Tibial nerve (tissue), 4 donors: ENCODE data around the gene UNC45B. TPM values are rescaled to one million over a fixed set of nuclear protein-coding genes. Genes with fewer than 3 reads are reported as not detected.
"Not testable (repeated sequence)": the region's sequence is repeated elsewhere in the genome, so short reads cannot be mapped to it uniquely, and the experiment has no call there.

Experiments
- DNase-seq, 2 donors: peaks; one replicate each; pipeline ENCODE4 v3.0.0-alpha.2; 2019; ENCODE audit warnings: low spot score in 2 of 2
- H3K27ac ChIP-seq, 4 donors: fragments of 200-600 bp; sonication (generic) in 3 of 4; one replicate each; pipeline ENCODE4 v1.5.1; 2017 to 2019; ENCODE audit warnings: mild to moderate bottlenecking in 1 of 4
- H3K27me3 ChIP-seq, 2 donors: fragments of 200-600 bp; sonication (generic) in 1 of 2; one replicate each; pipeline versions ENCODE4 v1.5.1 to v1.6.0; 2017 to 2019
- H3K36me3 ChIP-seq, 3 donors: fragments of 200-600 bp; sonication (generic); one replicate each; pipeline ENCODE4 v1.5.1; 2018 to 2019
- H3K4me1 ChIP-seq, 4 donors: fragments of 200-600 bp; sonication (generic) in 3 of 4; one replicate each; pipeline ENCODE4 v1.5.1; 2017 to 2019
- H3K4me3 ChIP-seq, 4 donors: fragments of 200-600 bp; sonication (generic) in 3 of 4; one replicate each; pipeline ENCODE4 v1.5.1; 2017 to 2019; ENCODE audit warnings: mild to moderate bottlenecking in 1 of 4, moderate library complexity in 1 of 4
- H3K9me3 ChIP-seq, 4 donors: fragments of 200-600 bp; sonication (generic) in 3 of 4; one replicate each; pipeline ENCODE4 v1.5.1; 2017 to 2019
- EP300 ChIP-seq, 2 donors: sonication (generic); formaldehyde crosslinking; IDR thresholded peaks; one replicate each; pipeline ENCODE4 v1.6.1; 2017; ENCODE audit warnings: antibody characterized with exemption in 2 of 2, mild to moderate bottlenecking in 1 of 2
- POLR2A ChIP-seq, 2 donors: fragments of 450-650 bp; IDR thresholded peaks; one replicate each; pipeline ENCODE4 v1.6.1; 2017; ENCODE audit warnings: antibody characterized with exemption in 2 of 2, mild to moderate bottlenecking in 2 of 2, moderate library complexity in 2 of 2
- WGBS, 2 donors: methylation state at CpG; one replicate each; pipeline ENCODE4 v1.1.5; 2018; 5-methylcytosine and 5-hydroxymethylcytosine counted together
- total RNA-seq, 4 donors: library from RNA; depleted of rRNA; stranded (reverse); fragments of >200 nt; gene quantifications; one replicate each; pipeline ENCODE4 v1.1.0, GENCODE V29; 2016
- TF ChIP-seq, protein P1 (sequence below), 5 experiments: fragments of 200-600 bp in 3 of 5; fragments of 450-650 bp in 2 of 5; sonication (generic) in 3 of 5; IDR thresholded peaks; one replicate each; pipeline ENCODE4 v1.5.1; 2016 to 2019; ENCODE audit warnings: antibody characterized with exemption in 5 of 5, mild to moderate bottlenecking in 3 of 5, moderate library complexity in 2 of 5

Gene UNC45B
- total RNA-seq, 4 donors from 2014 or later = not detected

DNA sequence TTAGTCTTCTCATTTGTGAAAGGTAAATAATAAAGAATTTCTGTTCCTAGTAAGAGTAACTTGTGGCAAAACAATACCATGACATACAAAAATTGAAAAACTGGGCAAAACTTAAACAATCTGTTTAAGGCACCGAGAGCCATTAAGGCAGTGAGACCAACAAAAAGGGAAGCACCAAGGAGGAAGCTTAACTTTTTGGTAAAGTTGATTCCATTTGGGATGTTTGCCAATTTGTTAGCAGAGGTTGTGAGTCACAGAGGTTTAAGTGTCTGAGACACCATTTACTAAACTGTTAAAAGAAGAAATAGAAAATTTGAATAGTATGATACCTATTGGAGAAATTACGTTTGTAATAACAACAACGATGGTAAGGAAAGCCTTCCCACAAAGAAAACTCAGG, 41.7 kb downstream of the UNC45B start:
- DNase-seq = no peak
- Histone ChIP-seq H3K4me3 (no peak overlapping the region), H3K9me3 (no peaks in the 10 kb centered on the region), H3K4me1 (no peaks in the 10 kb centered on the region), H3K27ac (no peak overlapping the region), H3K27me3 (no peaks in the 10 kb centered on the region), H3K36me3 (no peaks in the 10 kb centered on the region)
- WGBS, 2 donors = 74 to 75% methylated on average over 3 of the region's 3 CpGs
- TF ChIP-seq EP300 (IDR thresholded peaks at IDR 0.05) (no peak), POLR2A (IDR thresholded peaks at IDR 0.05) (no peak)
- TF ChIP-seq, protein P1, sequence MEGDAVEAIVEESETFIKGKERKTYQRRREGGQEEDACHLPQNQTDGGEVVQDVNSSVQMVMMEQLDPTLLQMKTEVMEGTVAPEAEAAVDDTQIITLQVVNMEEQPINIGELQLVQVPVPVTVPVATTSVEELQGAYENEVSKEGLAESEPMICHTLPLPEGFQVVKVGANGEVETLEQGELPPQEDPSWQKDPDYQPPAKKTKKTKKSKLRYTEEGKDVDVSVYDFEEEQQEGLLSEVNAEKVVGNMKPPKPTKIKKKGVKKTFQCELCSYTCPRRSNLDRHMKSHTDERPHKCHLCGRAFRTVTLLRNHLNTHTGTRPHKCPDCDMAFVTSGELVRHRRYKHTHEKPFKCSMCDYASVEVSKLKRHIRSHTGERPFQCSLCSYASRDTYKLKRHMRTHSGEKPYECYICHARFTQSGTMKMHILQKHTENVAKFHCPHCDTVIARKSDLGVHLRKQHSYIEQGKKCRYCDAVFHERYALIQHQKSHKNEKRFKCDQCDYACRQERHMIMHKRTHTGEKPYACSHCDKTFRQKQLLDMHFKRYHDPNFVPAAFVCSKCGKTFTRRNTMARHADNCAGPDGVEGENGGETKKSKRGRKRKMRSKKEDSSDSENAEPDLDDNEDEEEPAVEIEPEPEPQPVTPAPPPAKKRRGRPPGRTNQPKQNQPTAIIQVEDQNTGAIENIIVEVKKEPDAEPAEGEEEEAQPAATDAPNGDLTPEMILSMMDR (IDR thresholded peaks at IDR 0.05) = no peak

DNA sequence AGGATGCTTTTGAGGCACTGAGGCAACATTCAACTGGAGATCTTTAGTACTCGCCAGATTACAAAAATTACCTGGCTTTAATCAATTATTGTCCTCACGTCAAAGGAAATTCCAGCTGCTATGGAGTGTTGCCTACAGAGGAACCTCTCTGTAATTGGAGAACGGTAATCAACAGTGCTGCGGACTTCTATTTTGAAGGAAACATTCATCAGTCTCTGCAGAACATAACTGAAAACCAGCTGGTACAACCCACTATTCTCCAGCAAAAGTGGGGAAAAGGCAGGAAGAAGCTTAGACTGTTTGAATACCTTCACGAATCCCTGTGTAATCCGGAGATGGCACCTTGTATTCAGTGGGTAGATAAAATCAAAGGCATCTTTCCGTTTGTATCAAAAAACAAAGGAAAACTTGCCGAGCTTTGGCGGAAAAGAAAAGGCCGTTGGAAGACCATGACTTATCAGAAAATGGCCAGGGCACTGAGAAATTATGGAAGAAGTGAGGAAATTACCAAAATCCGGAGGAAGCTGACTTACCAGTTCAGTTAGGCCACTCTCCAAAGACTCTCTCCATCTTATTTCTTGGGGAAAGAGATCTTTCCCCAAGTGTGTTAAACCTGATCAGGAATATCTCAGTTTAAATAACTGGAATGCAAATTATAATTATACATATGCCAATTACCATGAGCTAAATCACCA, 43.5 kb downstream of the UNC45B start:
- 74 to 77% methylated on average over 11 of the region's 11 CpGs for WGBS, 2 donors
- no peak for DNase-seq
- H3K27ac ChIP-seq = no peak overlapping the region
- H3K4me1 ChIP-seq = no peaks in the 10 kb centered on the region
- peaks cover 0 to 8% (median 0%) of the 10 kb centered on the region in 4 donors for H3K9me3 ChIP-seq
- no peak overlapping the region for H3K4me3 ChIP-seq
- no peaks in the 10 kb centered on the region for H3K27me3 ChIP-seq
- H3K36me3 ChIP-seq = no peaks in the 10 kb centered on the region
- TF ChIP-seq, protein P1 (IDR thresholded peaks at IDR 0.05) = no peak
- TF ChIP-seq EP300 (IDR thresholded peaks at IDR 0.05) (no peak), POLR2A (IDR thresholded peaks at IDR 0.05) (no peak)

DNA sequence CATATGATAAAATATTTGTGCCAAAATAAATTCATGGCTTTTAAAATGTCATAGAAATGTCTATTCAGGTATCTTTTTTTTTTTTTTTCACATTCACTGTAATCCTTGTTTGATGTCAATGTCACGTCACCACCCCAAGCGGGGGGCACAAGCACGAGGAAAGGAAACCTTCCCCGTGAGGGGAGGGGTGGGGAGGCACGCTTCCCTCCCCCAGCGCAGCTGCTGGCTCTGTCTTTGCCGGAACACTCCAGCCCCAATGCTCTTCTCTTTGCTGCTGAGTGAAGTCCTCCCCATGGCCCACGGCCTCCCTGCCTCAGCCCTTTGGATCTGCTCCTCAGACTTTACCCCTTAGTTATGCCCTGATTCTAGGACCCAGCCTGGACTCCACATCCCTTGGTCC, 45.1 kb downstream of the UNC45B start:
- H3K27ac ChIP-seq = no peak overlapping the region
- no peak overlapping the region for H3K4me3 ChIP-seq
- H3K36me3 ChIP-seq = no peaks in the 10 kb centered on the region
- H3K4me1 ChIP-seq = no peaks in the 10 kb centered on the region
- 78 to 85% methylated on average over 8 of the region's 8 CpGs for WGBS, 2 donors
- TF ChIP-seq, protein P1 (IDR thresholded peaks at IDR 0.05) = no peak
- no peak for TF ChIP-seq POLR2A (IDR thresholded peaks at IDR 0.05)
- no peak for TF ChIP-seq EP300 (IDR thresholded peaks at IDR 0.05)
- H3K27me3 ChIP-seq = no peaks in the 10 kb centered on the region
- peaks cover 0 to 16% (median 0%) of the 10 kb centered on the region in 4 donors for H3K9me3 ChIP-seq
- DNase-seq = no peak

DNA sequence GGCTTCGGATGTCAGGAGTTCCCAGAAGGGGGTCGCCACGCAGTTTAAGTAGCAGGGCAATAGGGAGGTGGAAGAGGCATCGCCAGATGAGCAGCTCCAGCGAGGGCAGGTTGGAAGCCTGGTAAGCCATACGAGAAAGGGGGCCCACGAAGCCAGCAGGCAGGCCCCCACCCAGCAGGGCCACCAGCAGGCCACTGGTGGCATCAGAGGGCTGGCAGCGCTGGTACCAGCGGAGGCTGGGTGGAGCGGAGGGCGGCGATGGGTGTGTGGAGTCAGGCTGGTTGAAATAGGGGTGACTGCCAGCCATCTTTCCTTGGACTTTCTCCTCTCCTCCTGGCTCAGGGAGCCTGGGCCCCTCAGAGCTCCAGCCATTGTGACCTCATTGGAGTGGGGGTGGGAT, 46.4 kb downstream of the UNC45B start, which contains the start of gene SLC35G3:
TSS of gene SLC35G3 (minus strand) at position 393 of the 400 bp plus-strand sequence. CDS start at position 307, 86 bp downstream.
- not testable (repeated sequence) for DNase-seq, H3K27me3 ChIP-seq, H3K4me1 ChIP-seq, H3K36me3 ChIP-seq, H3K27ac ChIP-seq, H3K4me3 ChIP-seq
- H3K9me3 ChIP-seq = peaks cover 0 to 17% (median 0%) of the 10 kb centered on the region in 4 donors
- WGBS, 2 donors = 92 to 94% methylated on average over 12 of the region's 12 CpGs

DNA sequence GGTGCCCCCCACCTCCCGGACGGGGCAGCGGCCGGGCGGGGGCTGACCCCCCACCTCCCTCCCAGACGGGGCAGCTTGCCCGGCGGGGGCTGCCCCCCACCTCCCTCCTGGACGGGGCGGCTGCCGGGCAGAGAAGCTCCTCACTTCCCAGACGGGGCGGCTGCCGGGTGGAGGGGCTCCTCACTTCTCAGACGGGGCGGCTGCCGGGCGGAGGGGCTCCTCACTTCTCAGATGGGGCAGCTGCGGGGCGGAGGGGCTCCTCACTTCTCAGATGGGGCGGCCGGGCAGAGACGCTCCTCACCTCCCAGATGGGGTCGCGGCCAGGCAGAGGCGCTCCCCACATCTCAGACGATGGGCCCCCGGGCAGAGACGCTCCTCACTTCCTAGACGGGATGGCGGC, 47.4 kb downstream of the UNC45B start:
- H3K4me3 ChIP-seq, H3K27me3 ChIP-seq, H3K36me3 ChIP-seq, H3K27ac ChIP-seq, DNase-seq, H3K4me1 ChIP-seq: not testable (repeated sequence)
- 94 to 96% methylated on average over 17 to 27 of the region's 31 CpGs for WGBS, 2 donors
- peaks cover 0 to 27% (median 0%) of the 10 kb centered on the region in 4 donors for H3K9me3 ChIP-seq

DNA sequence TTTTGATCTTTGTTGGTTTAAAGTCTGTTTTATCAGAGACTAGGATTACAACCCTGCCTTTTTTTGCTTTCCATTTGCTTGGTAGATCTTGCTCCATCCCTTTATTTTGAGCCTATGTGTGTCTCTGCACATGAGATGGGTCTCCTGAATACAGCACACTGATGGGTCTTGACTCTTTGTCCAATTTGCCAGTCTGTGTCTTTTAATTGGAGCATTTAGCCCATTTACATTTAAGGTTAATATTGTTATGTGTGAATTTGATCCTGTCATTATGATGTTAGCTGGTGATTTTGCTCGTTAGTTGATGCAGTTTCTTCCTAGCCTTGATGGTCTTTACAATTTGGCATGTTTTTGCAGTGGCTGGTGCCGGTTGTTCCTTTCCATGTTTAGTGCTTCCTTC, 55.0 kb downstream of the UNC45B start:
- H3K9me3 ChIP-seq = peaks cover 0 to 24% (median 0%) of the 10 kb centered on the region in 4 donors
- not testable (repeated sequence) for H3K4me3 ChIP-seq, H3K27ac ChIP-seq, DNase-seq, H3K4me1 ChIP-seq, H3K27me3 ChIP-seq, H3K36me3 ChIP-seq
- WGBS, 2 donors = 60 to 82% methylated on average over 1 to 2 of the region's 2 CpGs
